D721Med (cell line): ENCODE measurements around the gene MEPE.

Source experiments
- DNase-seq: peaks from one replicate; pipeline ENCODE4 v3.0.0; 2011; ENCODE audit warnings: low spot score; ENCODE audit not compliant: insufficient read length
- FAIRE-seq: peaks from 2 replicates; lab custom pipeline; 2011; peaks lifted over from hg19 to GRCh38; lab: Jason Lieb, UNC
- TF ChIP-seq, protein P1 (sequence below): IDR thresholded peaks from 2 replicates; pipeline ENCODE4 v1.5.1; 2012; ENCODE audit warnings: mild to moderate bottlenecking, control low read depth; ENCODE audit not compliant: insufficient read depth; ENCODE audit errors: missing control alignments

Gene MEPE

DNA sequence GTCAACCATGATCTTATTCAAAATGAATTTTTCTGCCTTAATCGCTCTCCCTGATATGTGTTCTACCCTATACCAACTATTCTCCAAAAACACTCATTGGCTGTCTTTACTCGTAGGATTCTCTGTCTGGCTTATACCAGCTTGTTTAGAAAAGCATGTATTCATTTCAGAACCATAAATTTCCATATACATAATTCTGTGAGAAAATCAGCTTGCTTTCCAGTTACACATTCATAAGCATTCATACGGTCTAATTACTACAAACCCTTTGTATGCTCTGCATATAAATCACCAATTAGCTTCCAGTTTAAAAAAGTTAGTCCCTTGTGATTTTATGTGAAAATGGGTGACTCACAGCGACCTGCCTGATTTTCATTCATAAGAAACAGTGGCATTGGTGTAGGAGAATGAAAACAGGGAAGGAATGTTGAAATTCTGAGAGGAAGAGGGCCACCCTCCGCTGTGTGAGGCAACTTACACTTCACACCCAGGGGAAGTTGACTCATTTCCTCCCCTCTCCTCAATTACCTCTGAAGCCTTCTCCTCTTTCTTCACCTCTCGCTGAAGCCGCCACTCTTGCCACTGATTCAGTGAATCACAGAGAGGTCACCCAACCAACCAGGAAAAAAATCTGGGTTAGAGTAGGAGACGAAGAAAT is 63.3 kb downstream of the MEPE start:
- DNase-seq (no peak), FAIRE-seq (no peak)
- TF ChIP-seq, protein P1, sequence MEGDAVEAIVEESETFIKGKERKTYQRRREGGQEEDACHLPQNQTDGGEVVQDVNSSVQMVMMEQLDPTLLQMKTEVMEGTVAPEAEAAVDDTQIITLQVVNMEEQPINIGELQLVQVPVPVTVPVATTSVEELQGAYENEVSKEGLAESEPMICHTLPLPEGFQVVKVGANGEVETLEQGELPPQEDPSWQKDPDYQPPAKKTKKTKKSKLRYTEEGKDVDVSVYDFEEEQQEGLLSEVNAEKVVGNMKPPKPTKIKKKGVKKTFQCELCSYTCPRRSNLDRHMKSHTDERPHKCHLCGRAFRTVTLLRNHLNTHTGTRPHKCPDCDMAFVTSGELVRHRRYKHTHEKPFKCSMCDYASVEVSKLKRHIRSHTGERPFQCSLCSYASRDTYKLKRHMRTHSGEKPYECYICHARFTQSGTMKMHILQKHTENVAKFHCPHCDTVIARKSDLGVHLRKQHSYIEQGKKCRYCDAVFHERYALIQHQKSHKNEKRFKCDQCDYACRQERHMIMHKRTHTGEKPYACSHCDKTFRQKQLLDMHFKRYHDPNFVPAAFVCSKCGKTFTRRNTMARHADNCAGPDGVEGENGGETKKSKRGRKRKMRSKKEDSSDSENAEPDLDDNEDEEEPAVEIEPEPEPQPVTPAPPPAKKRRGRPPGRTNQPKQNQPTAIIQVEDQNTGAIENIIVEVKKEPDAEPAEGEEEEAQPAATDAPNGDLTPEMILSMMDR = no peak
